Fibroblast of lung (primary cell): ENCODE data around the gene EBF3. TPM values are rescaled to one million over a fixed set of nuclear protein-coding genes. Genes with fewer than 3 reads are reported as not detected.

Experiments
- DNase-seq, 2 donors: peaks; one replicate each; pipeline versions ENCODE4 v3.0.0 to v3.0.0-alpha.2; 2010; ENCODE audit warnings: low read depth in 2 of 2
- H2AFZ ChIP-seq: 2 replicates; pipeline ENCODE4 v1.5.1; 2012; ENCODE audit warnings: low read length, control low read depth, inconsistent platforms
- H3K27ac ChIP-seq: 2 replicates; pipeline ENCODE4 v1.5.1; 2011; ENCODE audit warnings: low read length, control low read depth; ENCODE audit not compliant: insufficient read depth
- H3K27me3 ChIP-seq: 2 replicates; pipeline ENCODE4 v1.5.1; 2011; ENCODE audit warnings: mild to moderate bottlenecking, low read length; ENCODE audit not compliant: control insufficient read depth, insufficient read depth
- H3K36me3 ChIP-seq: 2 replicates; pipeline ENCODE4 v1.5.1; 2011; ENCODE audit warnings: low read length; ENCODE audit not compliant: control insufficient read depth, insufficient read depth
- H3K4me1 ChIP-seq: 2 replicates; pipeline ENCODE4 v1.5.1; 2011; ENCODE audit warnings: low read length; ENCODE audit not compliant: control insufficient read depth, insufficient read depth; ENCODE audit errors: extremely low read depth
- H3K4me2 ChIP-seq: 2 replicates; pipeline ENCODE4 v1.5.1; 2011; ENCODE audit warnings: low read length, control low read depth; ENCODE audit not compliant: insufficient read depth; ENCODE audit errors: extremely low read depth
- H3K4me3 ChIP-seq, 4 experiments: fragments of 200-600 bp in 1 of 4; sonication (generic) in 1 of 4; replicated peaks in 1 of 4; 2 replicates each; pipeline ENCODE4 v1.5.1; 2011 to 2016; ENCODE audit warnings: low read length in 4 of 4, low read depth in 3 of 4, mild to moderate bottlenecking in 3 of 4, control low read depth in 2 of 4, inconsistent platforms in 1 of 4, mixed read lengths in 1 of 4; ENCODE audit not compliant: insufficient read depth in 1 of 4; ENCODE audit errors: control extremely low read depth in 1 of 4
- H3K79me2 ChIP-seq: 2 replicates; pipeline ENCODE4 v1.5.1; 2012; ENCODE audit warnings: mild to moderate bottlenecking, low read length, inconsistent platforms; ENCODE audit not compliant: control insufficient read depth, insufficient read depth
- H3K9ac ChIP-seq: 2 replicates; pipeline ENCODE4 v1.5.1; 2011; ENCODE audit warnings: mild to moderate bottlenecking, low read length, control low read depth; ENCODE audit not compliant: insufficient read depth
- H3K9me3 ChIP-seq: 2 replicates; pipeline ENCODE4 v1.5.1; 2012; ENCODE audit warnings: low read depth, low read length; ENCODE audit not compliant: control insufficient read depth, insufficient read depth
- H4K20me1 ChIP-seq: 2 replicates; pipeline ENCODE4 v1.5.1; 2011; ENCODE audit warnings: low read length; ENCODE audit not compliant: control insufficient read depth, insufficient read depth; ENCODE audit errors: extremely low read depth
- EZH2 ChIP-seq: IDR thresholded peaks from 2 replicates; pipeline ENCODE4 v1.5.1; 2012; ENCODE audit warnings: low read length, control low read depth, mild to moderate bottlenecking; ENCODE audit errors: missing control alignments
- polyA plus RNA-seq, 2 donors: library from polyadenylated mRNA; depleted of rRNA in 1 of 2; stranded (reverse) in 1 of 2; unstranded in 1 of 2; fragments of >200 nt; gene quantifications; 2 replicates each; pipeline ENCODE4 v1.2.1, GENCODE V29; 2011 to 2012; ENCODE audit warnings: missing spikeins in 1 of 2
- total RNA-seq: library from RNA; depleted of rRNA; stranded (reverse); fragments of >200 nt; gene quantifications from 2 replicates; pipeline ENCODE4 v1.2.1, GENCODE V29; 2014
- TF ChIP-seq, protein P1 (sequence below), 2 donors: IDR thresholded peaks in 1 of 2; conservative IDR thresholded peaks in 1 of 2; 1 replicate in 1 of 2; 2 replicates in 1 of 2; pipeline ENCODE4 v1.5.1; 2011 to 2012; ENCODE audit warnings: low read length in 2 of 2, control low read depth in 1 of 2, inconsistent platforms in 1 of 2, low read depth in 1 of 2, mild to moderate bottlenecking in 1 of 2

EBF3 gene
- total and polyA plus RNA-seq, 2 donors (not counting 1 experiment from before 2014, with no cell fraction given) = 0.12 to 0.17 TPM

GRCh38 chr10:129914960-129915359, 49.1 kb downstream of the EBF3 start:
- Histone ChIP-seq H3K27ac (no peak overlapping the region), H3K27me3 (no peaks in the 10 kb centered on the region), H3K36me3 (no peaks in the 10 kb centered on the region), H3K9me3 (no peaks in the 10 kb centered on the region), H4K20me1 (no peaks in the 10 kb centered on the region), H3K9ac (no peak overlapping the region), H3K4me1 (no peaks in the 10 kb centered on the region), H3K4me2 (no peak overlapping the region), H2AFZ (no peak overlapping the region), H3K79me2 (no peaks in the 10 kb centered on the region), H3K4me3 (no peak overlapping the region)
- DNase-seq = no peak
- TF ChIP-seq, protein P1, sequence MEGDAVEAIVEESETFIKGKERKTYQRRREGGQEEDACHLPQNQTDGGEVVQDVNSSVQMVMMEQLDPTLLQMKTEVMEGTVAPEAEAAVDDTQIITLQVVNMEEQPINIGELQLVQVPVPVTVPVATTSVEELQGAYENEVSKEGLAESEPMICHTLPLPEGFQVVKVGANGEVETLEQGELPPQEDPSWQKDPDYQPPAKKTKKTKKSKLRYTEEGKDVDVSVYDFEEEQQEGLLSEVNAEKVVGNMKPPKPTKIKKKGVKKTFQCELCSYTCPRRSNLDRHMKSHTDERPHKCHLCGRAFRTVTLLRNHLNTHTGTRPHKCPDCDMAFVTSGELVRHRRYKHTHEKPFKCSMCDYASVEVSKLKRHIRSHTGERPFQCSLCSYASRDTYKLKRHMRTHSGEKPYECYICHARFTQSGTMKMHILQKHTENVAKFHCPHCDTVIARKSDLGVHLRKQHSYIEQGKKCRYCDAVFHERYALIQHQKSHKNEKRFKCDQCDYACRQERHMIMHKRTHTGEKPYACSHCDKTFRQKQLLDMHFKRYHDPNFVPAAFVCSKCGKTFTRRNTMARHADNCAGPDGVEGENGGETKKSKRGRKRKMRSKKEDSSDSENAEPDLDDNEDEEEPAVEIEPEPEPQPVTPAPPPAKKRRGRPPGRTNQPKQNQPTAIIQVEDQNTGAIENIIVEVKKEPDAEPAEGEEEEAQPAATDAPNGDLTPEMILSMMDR (conservative IDR thresholded peaks at IDR 0.05 in 1 of 2, IDR thresholded peaks at IDR 0.05 in 1 of 2; ENCODE audit: low read depth in 1 of 2, low read length in 2 of 2) = no peak
- no peak for TF ChIP-seq EZH2

GRCh38 chr10:129914153-129914855, 49.8 kb downstream of the EBF3 start:
- H3K9ac ChIP-seq = no peak overlapping the region
- H4K20me1 ChIP-seq = no peaks in the 10 kb centered on the region
- DNase-seq = no peak
- H3K79me2 ChIP-seq = no peaks in the 10 kb centered on the region
- H3K9me3 ChIP-seq = no peaks in the 10 kb centered on the region
- H2AFZ ChIP-seq = no peak overlapping the region
- H3K36me3 ChIP-seq = no peaks in the 10 kb centered on the region
- H3K4me3 ChIP-seq = no peak overlapping the region
- no peaks in the 10 kb centered on the region for H3K4me1 ChIP-seq
- H3K27ac ChIP-seq = no peak overlapping the region
- H3K27me3 ChIP-seq = no peaks in the 10 kb centered on the region
- H3K4me2 ChIP-seq = no peak overlapping the region
- no peak for TF ChIP-seq EZH2
- TF ChIP-seq, protein P1 (conservative IDR thresholded peaks at IDR 0.05 in 1 of 2, IDR thresholded peaks at IDR 0.05 in 1 of 2; ENCODE audit: low read depth in 1 of 2, low read length in 2 of 2) = no peak

GRCh38 chr10:129912986-129913695, 50.9 kb downstream of the EBF3 start:
- Histone ChIP-seq H3K36me3 (no peaks in the 10 kb centered on the region), H4K20me1 (no peaks in the 10 kb centered on the region), H3K4me1 (no peaks in the 10 kb centered on the region), H3K79me2 (no peaks in the 10 kb centered on the region), H3K9ac (no peak overlapping the region), H3K9me3 (no peaks in the 10 kb centered on the region), H2AFZ (no peak overlapping the region), H3K4me2 (no peak overlapping the region), H3K27me3 (no peaks in the 10 kb centered on the region), H3K27ac (no peak overlapping the region), H3K4me3 (no peak overlapping the region)
- DNase-seq = no peak
- TF ChIP-seq, protein P1 (conservative IDR thresholded peaks at IDR 0.05 in 1 of 2, IDR thresholded peaks at IDR 0.05 in 1 of 2; ENCODE audit: low read depth in 1 of 2, low read length in 2 of 2) = no peak
- no peak for TF ChIP-seq EZH2
